CD14-positive monocyte (primary cell): ENCODE data around the gene SYNE3. TPM values are rescaled to one million over a fixed set of nuclear protein-coding genes. Genes with fewer than 3 reads are reported as not detected.

Source experiments
- DNase-seq, 3 donors: peaks; one replicate each; pipeline ENCODE4 v3.0.0-alpha.2; 2011 to 2022
- H2AFZ ChIP-seq: 2 replicates; pipeline ENCODE4 v1.6.0; 2012; ENCODE audit warnings: mild to moderate bottlenecking, low read depth, low read length, inconsistent platforms; ENCODE audit not compliant: insufficient read depth, poor library complexity, severe bottlenecking
- H3K27ac ChIP-seq, 2 donors: 1 replicate in 1 of 2; 2 replicates in 1 of 2; pipeline ENCODE4 v1.5.1; 2012 to 2013; ENCODE audit warnings: low read length in 2 of 2, control low read depth in 1 of 2, inconsistent platforms in 1 of 2, low read depth in 1 of 2, mild to moderate bottlenecking in 1 of 2
- H3K27me3 ChIP-seq, 2 donors: one replicate each; pipeline versions ENCODE4 v1.6.0 to v1.6.1; 2011 to 2013; ENCODE audit warnings: low read length in 2 of 2; ENCODE audit not compliant: control insufficient read depth in 2 of 2, insufficient read depth in 2 of 2
- H3K36me3 ChIP-seq, 2 donors: replicated peaks in 1 of 2; 1 replicate in 1 of 2; 2 replicates in 1 of 2; pipeline versions ENCODE4 v1.5.1 to v1.6.1; 2012 to 2013; ENCODE audit warnings: low read length in 2 of 2, control low read depth in 1 of 2, inconsistent platforms in 1 of 2, mild to moderate bottlenecking in 1 of 2; ENCODE audit not compliant: insufficient read depth in 2 of 2, control insufficient read depth in 1 of 2
- H3K4me1 ChIP-seq, 2 donors: 1 replicate in 1 of 2; 2 replicates in 1 of 2; pipeline versions ENCODE4 v1.5.1 to v1.6.1; 2012 to 2013; ENCODE audit warnings: low read length in 2 of 2, control low read depth in 1 of 2, inconsistent platforms in 1 of 2, mild to moderate bottlenecking in 1 of 2, moderate library complexity in 1 of 2; ENCODE audit not compliant: insufficient read depth in 2 of 2, control insufficient read depth in 1 of 2
- H3K4me2 ChIP-seq: replicated peaks from 2 replicates; pipeline ENCODE3; 2012; ENCODE audit warnings: low read length, moderate library complexity, mild to moderate bottlenecking; ENCODE audit not compliant: poor library complexity, severe bottlenecking; ENCODE audit errors: extremely low read depth
- H3K4me3 ChIP-seq, 3 experiments: fragments of 200-600 bp in 1 of 3; sonication (generic) in 1 of 3; replicated peaks in 1 of 3; 1 replicate in 2 of 3; 2 replicates in 1 of 3; pipeline ENCODE4 v1.5.1; 2011 to 2013; ENCODE audit warnings: low read length in 3 of 3, mild to moderate bottlenecking in 3 of 3, control low read depth in 2 of 3, low read depth in 2 of 3, inconsistent platforms in 1 of 3, moderate library complexity in 1 of 3
- H3K79me2 ChIP-seq: 2 replicates; pipeline ENCODE4 v1.6.0; 2012; ENCODE audit warnings: mild to moderate bottlenecking, control low read depth, inconsistent platforms, low read length, moderate library complexity; ENCODE audit not compliant: insufficient read depth
- H3K9ac ChIP-seq: 2 replicates; pipeline ENCODE4 v1.6.0; 2017; ENCODE audit warnings: low read length, mild to moderate bottlenecking; ENCODE audit not compliant: insufficient read depth, poor library complexity, severe bottlenecking
- H3K9me3 ChIP-seq, 2 donors: replicated peaks in 1 of 2; 1 replicate in 1 of 2; 2 replicates in 1 of 2; pipeline versions ENCODE4 v1.5.1 to v1.6.1; 2012 to 2013; ENCODE audit warnings: low read length in 2 of 2, control low read depth in 1 of 2; ENCODE audit not compliant: control insufficient read depth in 1 of 2, insufficient read depth in 1 of 2
- H4K20me1 ChIP-seq: 2 replicates; pipeline ENCODE4 v1.6.0; 2012; ENCODE audit warnings: mild to moderate bottlenecking, low read length, control low read depth, moderate library complexity; ENCODE audit not compliant: insufficient read depth
- H3K27ac Mint-ChIP-seq, 7 donors: one replicate each; pipeline ENCODE4 v1.8.0; 2020; ENCODE audit warnings: mild to moderate bottlenecking in 7 of 7, mixed read lengths in 7 of 7, moderate library complexity in 6 of 7, inconsistent platforms in 2 of 7
- H3K27me3 Mint-ChIP-seq, 3 donors: one replicate each; pipeline ENCODE4 v1.8.0; 2021 to 2022; ENCODE audit warnings: low read depth in 3 of 3, mild to moderate bottlenecking in 3 of 3, mixed read lengths in 3 of 3, moderate library complexity in 3 of 3, inconsistent platforms in 1 of 3
- H3K36me3 Mint-ChIP-seq, 2 donors: one replicate each; pipeline ENCODE4 v1.8.0; 2020; ENCODE audit warnings: mixed read lengths in 2 of 2, inconsistent platforms in 1 of 2, mild to moderate bottlenecking in 1 of 2
- H3K4me1 Mint-ChIP-seq: one replicate; pipeline ENCODE4 v1.8.0; 2020; ENCODE audit warnings: mild to moderate bottlenecking, mixed read lengths
- H3K4me3 Mint-ChIP-seq, 2 donors: one replicate each; pipeline ENCODE4 v1.8.0; 2020; ENCODE audit warnings: mild to moderate bottlenecking in 2 of 2, mixed read lengths in 2 of 2, moderate library complexity in 1 of 2
- H3K9me3 Mint-ChIP-seq, 7 donors: one replicate each; pipeline ENCODE4 v1.8.0; 2020 to 2022; ENCODE audit warnings: mixed read lengths in 7 of 7, mild to moderate bottlenecking in 6 of 7, moderate library complexity in 6 of 7, inconsistent platforms in 2 of 7
- CTCF ChIP-seq: fragments of 200-600 bp; IDR thresholded peaks from one replicate; pipeline ENCODE4 v1.8.0; 2022; ENCODE audit warnings: antibody characterized with exemption, mild to moderate bottlenecking
- WGBS: methylation state at CpG from one replicate; pipeline ENCODE4 v1.1.5; 2013; ENCODE audit warnings: missing lambda C conversion rate; ENCODE audit not compliant: insufficient coverage; 5-methylcytosine and 5-hydroxymethylcytosine counted together
- intact Hi-C, 2 donors: fragments of 100-400 bp; cut with micrococcal nuclease; formaldehyde crosslinking; loops; one replicate each; pipeline versions ENCODE4 v1.15.0 to v1.15.1; 2023
- polyA plus RNA-seq, 3 donors: library from polyadenylated mRNA; depleted of rRNA in 1 of 3; unstranded in 2 of 3; stranded (reverse) in 1 of 3; fragments of 300-500 nt in 2 of 3; fragments of >200 nt in 1 of 3; fragmentation: Illumina TruSeq in 2 of 3; gene quantifications; 1 replicate in 2 of 3; 2 replicates in 1 of 3; pipeline ENCODE4 v1.2.3, GENCODE V29; 2012 to 2021

SYNE3 gene
- polyA plus RNA-seq, 3 donors: 2.6 to 26.1 (median 3.5) TPM

- Mint-ChIP-seq H3K9me3 (peaks cover 0 to 5% (median 0%) of the 10 kb centered on the region in 7 donors), H3K4me3 (no peak overlapping the region), H3K27ac (peak overlapping the region; percentile 15 to 80 (median 67)), H3K4me1 (peaks cover 31% of the 10 kb centered on the region), H3K36me3 (peaks cover 49 to 74% of the 10 kb centered on the region in 2 donors), H3K27me3 (peaks cover 0 to 2% (median 0%) of the 10 kb centered on the region in 3 donors)
- Histone ChIP-seq H3K9ac (no peak overlapping the region), H3K79me2 (peaks cover 99% of the 10 kb centered on the region), H4K20me1 (peaks cover 100% of the 10 kb centered on the region), H3K36me3 (peaks cover 46 to 69% of the 10 kb centered on the region in 2 donors), H2AFZ (no peak overlapping the region), H3K4me1 (peaks cover 8 to 11% of the 10 kb centered on the region in 2 donors), H3K27ac (peak overlapping the region in 1 of 2 donors; percentile 51), H3K4me2 (no peak overlapping the region), H3K4me3 (no peak overlapping the region), H3K9me3 (no peaks in the 10 kb centered on the region), H3K27me3 (no peaks in the 10 kb centered on the region)
- WGBS: 98% methylated on average over 4 of the region's 4 CpGs
- DNase-seq: no peak
- intact Hi-C loops: no loop called here
- TF ChIP-seq CTCF: no peak
Measured at GRCh38 chr14:95479494-95479893, 37.0 kb downstream of the SYNE3 start.

GRCh38 chr14:95478818-95479217 lies 37.6 kb downstream of the SYNE3 start:
- Histone ChIP-seq H3K9ac (no peak overlapping the region), H3K4me3 (no peak overlapping the region), H3K9me3 (no peaks in the 10 kb centered on the region), H4K20me1 (peaks cover 100% of the 10 kb centered on the region), H3K36me3 (peaks cover 50 to 76% of the 10 kb centered on the region in 2 donors), H2AFZ (no peak overlapping the region), H3K27me3 (no peaks in the 10 kb centered on the region), H3K4me1 (peaks cover 8 to 11% of the 10 kb centered on the region in 2 donors), H3K27ac (peak overlapping the region in 1 of 2 donors; percentile 3), H3K4me2 (no peak overlapping the region), H3K79me2 (peaks cover 95% of the 10 kb centered on the region)
- Mint-ChIP-seq H3K36me3 (peaks cover 52 to 74% of the 10 kb centered on the region in 2 donors), H3K9me3 (peaks cover 0 to 5% (median 0%) of the 10 kb centered on the region in 7 donors), H3K27ac (peak overlapping the region in 2 of 7 donors; percentile 18 to 65), H3K4me1 (peaks cover 24% of the 10 kb centered on the region), H3K4me3 (no peak overlapping the region), H3K27me3 (peaks cover 0 to 2% (median 0%) of the 10 kb centered on the region in 3 donors)
- intact Hi-C loops: no loop called here
- WGBS: 100% methylated on average over 3 of the region's 4 CpGs
- no peak for DNase-seq
- no peak for TF ChIP-seq CTCF
